Lung (tissue), 12 donors: ENCODE results near the gene FAM83C. TPM values are rescaled to one million over a fixed set of nuclear protein-coding genes. Genes with fewer than 3 reads are reported as not detected.

Experiments
- ATAC-seq: fragments of 200-7000 bp; cut with Tn5 transposase; one replicate; pipeline ENCODE4 v1.9.1; 2020; ENCODE audit warnings: moderate number of reproducible peaks; ENCODE audit not compliant: insufficient read depth, low FRiP score
- DNase-seq, 3 donors: peaks; one replicate each; pipeline ENCODE4 v3.0.0-alpha.2; 2013 to 2017
- H3K27ac ChIP-seq, 2 donors: one replicate each; pipeline ENCODE4 v1.5.1; 2013; ENCODE audit warnings: mild to moderate bottlenecking in 2 of 2, moderate library complexity in 2 of 2, control low read depth in 1 of 2, inconsistent platforms in 1 of 2, low read depth in 1 of 2, low read length in 1 of 2
- H3K27me3 ChIP-seq, 3 donors: one replicate each; pipeline ENCODE4 v1.5.1; 2013; ENCODE audit warnings: low read length in 2 of 3; ENCODE audit not compliant: control insufficient read depth in 3 of 3, insufficient read depth in 3 of 3
- H3K36me3 ChIP-seq, 4 donors: one replicate each; pipeline ENCODE4 v1.5.1; 2013; ENCODE audit warnings: low read length in 4 of 4, mild to moderate bottlenecking in 1 of 4, moderate library complexity in 1 of 4; ENCODE audit not compliant: control insufficient read depth in 4 of 4, insufficient read depth in 4 of 4
- H3K4me1 ChIP-seq, 5 donors: one replicate each; pipeline ENCODE4 v1.5.1; 2013; ENCODE audit warnings: low read length in 5 of 5, mild to moderate bottlenecking in 2 of 5, moderate library complexity in 1 of 5; ENCODE audit not compliant: control insufficient read depth in 5 of 5, insufficient read depth in 5 of 5
- H3K4me3 ChIP-seq: one replicate; pipeline ENCODE4 v1.5.1; 2013; ENCODE audit warnings: mild to moderate bottlenecking, control low read depth, moderate library complexity
- H3K9ac ChIP-seq, 2 donors: one replicate each; pipeline ENCODE4 v1.5.1; 2013; ENCODE audit warnings: low read length in 2 of 2, control low read depth in 1 of 2; ENCODE audit not compliant: insufficient read depth in 1 of 2
- H3K9me3 ChIP-seq, 4 donors: one replicate each; pipeline ENCODE4 v1.5.1; 2013; ENCODE audit warnings: low read length in 3 of 4, mild to moderate bottlenecking in 1 of 4, moderate library complexity in 1 of 4; ENCODE audit not compliant: control insufficient read depth in 4 of 4, insufficient read depth in 3 of 4
- CTCF ChIP-seq: IDR thresholded peaks from 2 replicates; pipeline ENCODE4 v1.5.1; 2012; ENCODE audit warnings: mild to moderate bottlenecking; ENCODE audit errors: control extremely low read depth, extremely low read depth
- WGBS, 2 donors: extraction: QIAGEN DNeasy Blood & Tissue Kit; methylation state at CpG; one replicate each; pipeline ENCODE4 v1.1.7; 2013; 5-methylcytosine and 5-hydroxymethylcytosine counted together
- polyA plus RNA-seq, 2 donors: library from polyadenylated mRNA; stranded (reverse); fragments of 200-250 nt; gene quantifications; one replicate each; pipeline ENCODE4 v1.2.1, GENCODE V29; 2013
- total RNA-seq, 2 donors: library from RNA; depleted of rRNA in 1 of 2; stranded (reverse); fragments of >200 nt in 1 of 2; gene quantifications; one replicate each; pipeline ENCODE4 v1.2.1, GENCODE V29; 2014 to 2021
- donor health status: control.
- donor health status: control.
- donor health status: Bipolar disorder and iron deficiency.
- donor health status: healthy.
- donor health status: DM: yes; HTN: yes; CAD: no.

Gene FAM83C
- total and polyA plus RNA-seq, 4 donors = not detected

DNA sequence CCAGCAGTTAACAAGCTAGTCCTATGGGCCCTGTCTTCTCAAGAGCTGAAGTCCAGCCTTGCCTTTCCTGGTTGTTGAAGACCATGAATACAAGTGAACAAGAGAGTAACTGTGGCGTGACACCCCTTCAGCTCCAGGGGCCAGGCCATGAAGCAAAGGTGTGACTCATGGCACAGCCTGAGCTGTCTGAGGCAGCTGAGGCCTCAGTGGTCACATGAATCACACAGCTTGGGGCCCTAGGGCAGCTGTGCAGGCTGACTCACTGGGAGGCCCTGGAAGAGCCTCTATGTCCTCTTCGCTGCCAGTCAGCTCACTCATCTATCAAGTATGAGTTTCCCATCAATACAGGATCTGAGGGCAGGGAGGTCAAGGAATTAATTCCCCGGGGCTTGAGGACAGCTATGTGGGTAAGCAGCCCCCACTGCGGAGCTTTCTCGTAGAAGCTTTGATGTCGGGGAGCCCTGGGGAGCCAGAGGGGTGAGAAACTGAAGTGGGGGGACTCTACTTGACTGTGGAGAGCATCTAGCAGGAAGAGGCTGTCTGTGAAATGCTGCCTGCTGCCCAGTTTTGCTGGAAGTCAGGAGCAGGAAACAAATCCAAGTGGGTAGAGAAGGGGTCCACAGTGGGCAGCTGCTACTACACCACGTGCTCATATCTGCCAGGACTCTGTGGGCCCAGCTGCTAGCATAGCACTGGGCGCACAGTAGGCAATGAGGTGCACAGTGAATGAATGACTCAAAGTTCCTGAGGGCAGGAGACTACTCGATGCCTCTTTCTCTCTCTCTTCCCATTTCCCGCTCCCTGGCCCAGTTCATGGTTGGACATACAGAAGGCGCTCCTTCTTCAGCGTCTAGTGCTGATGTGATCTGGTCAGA is 13.7 kb upstream of the FAM83C start:
- H3K4me1 ChIP-seq = peaks cover 0 to 10% (median 2%) of the 10 kb centered on the region in 5 donors
- H3K27ac ChIP-seq = peak overlapping the region in 1 of 2 donors; percentile 70
- ATAC-seq (peak; percentile 45), DNase-seq (no peak)
- no peak for TF ChIP-seq CTCF
- H3K4me3 ChIP-seq = no peak overlapping the region
- H3K9me3 ChIP-seq = no peaks in the 10 kb centered on the region
- H3K9ac ChIP-seq = no peak overlapping the region
- H3K27me3 ChIP-seq = no peaks in the 10 kb centered on the region
- H3K36me3 ChIP-seq = peaks cover 0 to 10% (median 2%) of the 10 kb centered on the region in 4 donors
- WGBS, 2 donors = 87 to 92% methylated on average over 12 of the region's 12 CpGs

- DNase-seq = no peak
- TF ChIP-seq CTCF = no peak
- no peak for ATAC-seq
- Histone ChIP-seq H3K36me3 (peaks cover 0 to 10% (median 2%) of the 10 kb centered on the region in 4 donors), H3K27me3 (no peaks in the 10 kb centered on the region), H3K4me3 (no peak overlapping the region), H3K9ac (no peak overlapping the region), H3K4me1 (peaks cover 0 to 10% (median 2%) of the 10 kb centered on the region in 5 donors), H3K9me3 (no peaks in the 10 kb centered on the region), H3K27ac (peak overlapping the region in 1 of 2 donors; percentile 70)
- WGBS, 2 donors = 92 to 93% methylated on average over 6 of the region's 6 CpGs
Observed at GRCh38 chr20:35304956-35305355, 12.7 kb upstream of the FAM83C start.

- Histone ChIP-seq H3K4me3 (no peak overlapping the region), H3K4me1 (peaks cover 0 to 10% (median 2%) of the 10 kb centered on the region in 5 donors), H3K9ac (no peak overlapping the region), H3K9me3 (no peaks in the 10 kb centered on the region), H3K27me3 (no peaks in the 10 kb centered on the region), H3K27ac (no peak overlapping the region), H3K36me3 (peaks cover 0 to 10% (median 2%) of the 10 kb centered on the region in 4 donors)
- peak; percentile 88 for TF ChIP-seq CTCF
- 31 to 35% methylated on average over 18 of the region's 18 CpGs for WGBS, 2 donors
- ATAC-seq = no peak
- peak; percentile 82 to 88 (median 82) for DNase-seq
Observed at GRCh38 chr20:35303735-35304491, 11.7 kb upstream of the FAM83C start.
